GM12873 (cell line): Measurements from ENCODE around the gene ZNF592.

Experiments
- TF ChIP-seq, protein P1 (sequence below): IDR thresholded peaks from 2 replicates; pipeline ENCODE4 v1.5.1; 2012; ENCODE audit warnings: low read depth, mild to moderate bottlenecking, moderate library complexity, low read length, control low read depth; ENCODE audit not compliant: insufficient read depth; ENCODE audit errors: missing control alignments

Gene ZNF592

DNA sequence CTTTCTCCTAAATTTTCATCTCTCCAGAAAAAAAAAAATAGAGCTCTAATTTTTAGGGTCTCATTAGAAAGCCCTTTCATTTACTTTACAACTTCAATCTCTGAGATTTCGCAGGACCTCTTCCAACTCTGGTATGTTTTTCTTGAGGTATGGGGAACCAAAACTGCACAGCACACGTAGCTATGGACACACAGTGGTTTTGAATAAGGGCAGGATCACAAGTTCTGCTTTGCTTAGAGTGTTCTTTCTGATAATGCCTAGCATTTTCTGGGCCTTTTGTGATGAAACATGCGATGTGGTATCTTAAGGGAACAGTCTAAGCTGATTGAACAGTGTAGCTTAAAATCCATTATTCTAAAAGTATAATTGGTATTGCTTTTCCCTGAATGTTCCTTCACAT lies 25.3 kb downstream of the ZNF592 start:
- TF ChIP-seq, protein P1, sequence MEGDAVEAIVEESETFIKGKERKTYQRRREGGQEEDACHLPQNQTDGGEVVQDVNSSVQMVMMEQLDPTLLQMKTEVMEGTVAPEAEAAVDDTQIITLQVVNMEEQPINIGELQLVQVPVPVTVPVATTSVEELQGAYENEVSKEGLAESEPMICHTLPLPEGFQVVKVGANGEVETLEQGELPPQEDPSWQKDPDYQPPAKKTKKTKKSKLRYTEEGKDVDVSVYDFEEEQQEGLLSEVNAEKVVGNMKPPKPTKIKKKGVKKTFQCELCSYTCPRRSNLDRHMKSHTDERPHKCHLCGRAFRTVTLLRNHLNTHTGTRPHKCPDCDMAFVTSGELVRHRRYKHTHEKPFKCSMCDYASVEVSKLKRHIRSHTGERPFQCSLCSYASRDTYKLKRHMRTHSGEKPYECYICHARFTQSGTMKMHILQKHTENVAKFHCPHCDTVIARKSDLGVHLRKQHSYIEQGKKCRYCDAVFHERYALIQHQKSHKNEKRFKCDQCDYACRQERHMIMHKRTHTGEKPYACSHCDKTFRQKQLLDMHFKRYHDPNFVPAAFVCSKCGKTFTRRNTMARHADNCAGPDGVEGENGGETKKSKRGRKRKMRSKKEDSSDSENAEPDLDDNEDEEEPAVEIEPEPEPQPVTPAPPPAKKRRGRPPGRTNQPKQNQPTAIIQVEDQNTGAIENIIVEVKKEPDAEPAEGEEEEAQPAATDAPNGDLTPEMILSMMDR = no peak

- TF ChIP-seq, protein P1 = no peak
Observed at GRCh38 chr15:84775867-84776449, 27.6 kb downstream of the ZNF592 start.

DNA sequence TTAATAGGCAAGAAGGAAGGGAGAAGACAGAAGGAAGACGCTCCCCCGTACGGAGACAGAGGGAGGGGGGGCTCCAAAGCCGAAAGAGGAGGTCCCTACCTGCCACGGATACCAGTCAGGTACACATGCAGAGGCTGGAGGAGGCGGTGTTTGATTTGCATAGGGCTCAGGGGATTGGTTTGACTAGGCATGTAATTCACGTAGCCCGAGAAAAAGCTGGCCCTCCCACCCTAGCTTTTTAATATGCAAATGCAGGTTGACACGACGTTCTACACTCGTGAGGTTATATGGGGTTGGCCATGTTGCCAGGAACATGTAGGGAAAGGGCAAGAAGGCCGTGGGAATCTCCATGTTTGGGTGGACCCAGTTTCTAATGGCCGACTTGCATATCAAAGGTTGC lies 29.8 kb downstream of the ZNF592 start:
- TF ChIP-seq, protein P1 = no peak

DNA sequence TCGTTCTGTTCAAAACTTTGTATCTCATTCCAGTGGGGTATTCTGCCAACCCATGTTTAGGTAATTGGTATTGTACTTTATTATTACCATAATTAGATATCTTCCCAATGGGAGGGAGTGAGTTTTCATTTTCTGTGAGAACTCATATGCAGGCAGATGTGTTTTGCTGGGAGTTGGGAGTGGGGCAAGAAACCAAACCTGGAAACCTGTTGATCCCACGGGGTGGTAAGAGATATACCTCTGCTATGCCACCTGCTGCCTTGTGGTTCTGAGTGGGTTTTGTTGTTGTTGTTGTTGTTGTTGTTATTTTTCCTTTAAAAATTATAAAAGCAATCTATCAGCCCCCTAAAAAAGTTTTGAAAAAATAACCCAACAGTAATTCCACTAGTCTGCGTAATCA lies 32.1 kb downstream of the ZNF592 start:
- TF ChIP-seq, protein P1 = no peak

- TF ChIP-seq, protein P1 = no peak
Observed at GRCh38 chr15:84781495-84781894, 33.1 kb downstream of the ZNF592 start.

DNA sequence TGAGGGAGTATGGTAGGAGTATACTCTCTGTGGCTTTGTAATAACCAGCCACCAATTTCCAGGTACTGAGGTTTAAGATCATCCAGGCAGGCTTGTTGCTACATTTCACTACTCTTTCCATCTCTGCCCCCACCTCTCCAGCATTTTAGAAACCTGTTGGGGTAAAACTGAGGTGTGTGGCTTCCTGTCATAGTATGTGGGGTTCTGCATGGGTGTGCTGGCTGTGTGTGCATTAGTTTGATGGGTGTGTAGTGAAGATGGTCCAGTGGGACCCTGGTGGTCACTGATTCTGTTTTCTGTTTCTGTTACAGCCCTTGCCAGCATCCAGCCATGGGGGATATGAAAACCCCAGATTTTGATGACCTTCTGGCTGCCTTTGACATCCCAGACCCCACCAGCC lies 34.0 kb downstream of the ZNF592 start:
- TF ChIP-seq, protein P1 = no peak

DNA sequence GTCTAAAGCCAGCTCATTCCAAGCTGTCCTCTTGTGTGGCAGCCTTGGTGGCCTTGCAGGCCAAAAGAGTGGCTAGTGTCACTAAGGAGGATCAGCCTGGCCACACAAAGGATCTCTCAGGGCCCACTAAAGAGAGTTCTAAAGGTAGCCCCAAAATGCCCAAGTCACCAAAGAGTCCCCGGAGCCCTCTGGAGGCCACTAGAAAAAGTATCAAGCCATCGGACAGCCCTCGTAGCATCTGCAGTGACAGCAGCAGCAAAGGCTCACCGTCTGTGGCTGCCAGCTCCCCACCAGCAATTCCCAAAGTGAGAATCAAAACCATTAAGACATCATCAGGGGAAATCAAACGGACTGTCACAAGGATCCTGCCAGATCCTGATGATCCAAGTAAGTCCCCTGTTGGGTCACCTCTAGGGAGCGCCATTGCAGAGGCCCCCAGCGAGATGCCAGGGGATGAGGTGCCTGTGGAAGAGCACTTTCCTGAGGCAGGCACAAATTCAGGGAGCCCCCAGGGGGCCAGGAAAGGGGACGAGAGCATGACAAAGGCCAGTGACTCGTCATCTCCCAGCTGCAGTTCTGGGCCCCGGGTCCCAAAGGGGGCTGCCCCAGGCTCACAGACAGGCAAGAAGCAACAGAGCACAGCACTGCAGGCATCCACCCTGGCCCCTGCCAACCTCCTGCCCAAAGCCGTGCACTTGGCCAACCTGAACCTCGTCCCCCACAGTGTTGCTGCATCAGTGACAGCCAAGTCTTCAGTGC lies 35.3 kb downstream of the ZNF592 start:
- TF ChIP-seq, protein P1 = no peak
